HG03520 (cell line): ENCODE measurements around the gene INCA1.

Experiments used
- ATAC-seq: cut with Tn5 transposase; IDR thresholded peaks from one replicate; pipeline ENCODE4 v1.9.1; 2021; ENCODE audit warnings: mild to moderate bottlenecking, moderate library complexity; ENCODE audit not compliant: unreplicated experiment

Gene INCA1

DNA sequence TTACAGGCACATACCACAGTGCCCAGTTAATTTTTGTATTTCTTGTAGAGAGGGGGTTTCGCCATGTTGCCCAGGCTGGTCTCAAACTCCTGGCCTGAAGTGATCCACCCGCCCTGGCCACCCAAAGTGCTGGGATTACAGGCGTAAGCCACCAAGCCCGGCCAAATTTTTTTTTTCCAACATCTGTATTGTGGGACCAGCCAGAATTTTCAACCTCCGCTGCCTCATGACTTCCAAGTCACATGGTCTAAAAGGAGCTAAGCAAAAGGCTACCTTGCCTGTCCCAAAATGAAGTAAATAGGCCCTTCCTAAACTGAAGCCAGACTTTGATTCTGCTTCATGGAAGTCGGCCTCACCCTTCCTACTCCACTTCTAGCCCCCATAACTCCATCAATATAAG is 25.5 kb downstream of the INCA1 start:
- no peak for ATAC-seq

DNA sequence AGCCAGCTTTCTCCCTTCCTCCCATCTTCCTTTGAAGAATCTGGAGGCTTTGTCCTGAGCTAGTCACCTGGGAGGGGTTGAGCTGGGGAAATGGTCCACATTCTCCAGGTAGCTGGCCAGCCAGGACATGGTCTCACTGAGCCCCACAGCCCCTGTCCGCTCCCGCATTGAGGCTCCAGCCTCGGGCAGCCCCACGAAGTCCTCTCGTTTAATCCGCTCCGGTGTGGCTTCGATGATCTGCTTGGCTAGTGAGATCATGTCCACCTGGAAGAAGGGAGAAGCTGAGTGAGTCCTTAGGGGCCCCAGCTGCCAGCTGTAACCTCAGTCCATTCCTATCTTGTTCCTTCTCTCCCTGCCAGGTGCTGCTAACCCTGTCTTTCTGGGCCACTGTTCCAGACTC is 27.0 kb downstream of the INCA1 start:
- ATAC-seq: no peak

DNA sequence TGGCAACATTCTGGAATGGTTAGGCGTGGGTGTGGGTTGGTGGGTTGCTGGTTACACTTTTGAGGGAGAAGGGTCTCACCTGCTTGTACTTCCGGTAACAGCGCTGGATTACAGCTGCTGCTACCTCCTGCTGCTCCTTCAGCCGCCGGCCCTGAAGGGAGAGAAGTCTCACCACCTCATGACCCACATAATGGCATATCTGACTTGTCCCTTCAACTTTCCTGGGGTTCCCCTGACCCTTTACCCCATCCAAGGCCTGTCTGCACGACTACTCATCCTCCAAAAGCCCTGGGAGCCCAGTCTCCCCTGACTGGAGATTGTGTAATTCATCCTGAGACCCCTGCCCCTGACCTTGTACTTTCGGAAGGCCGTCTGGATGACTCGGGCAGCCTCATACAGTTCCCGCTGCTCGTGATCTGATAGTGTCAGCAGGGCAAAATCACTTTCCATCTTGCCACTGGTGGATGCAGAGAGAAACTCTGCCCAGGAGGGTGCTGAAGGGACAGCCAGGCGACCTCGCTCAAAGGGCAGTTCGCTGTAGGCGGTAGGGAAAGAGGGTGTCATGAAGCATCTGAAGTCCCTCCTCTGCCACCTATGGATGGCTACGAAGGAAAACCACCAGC is 27.7 kb downstream of the INCA1 start:
- ATAC-seq: no peak

DNA sequence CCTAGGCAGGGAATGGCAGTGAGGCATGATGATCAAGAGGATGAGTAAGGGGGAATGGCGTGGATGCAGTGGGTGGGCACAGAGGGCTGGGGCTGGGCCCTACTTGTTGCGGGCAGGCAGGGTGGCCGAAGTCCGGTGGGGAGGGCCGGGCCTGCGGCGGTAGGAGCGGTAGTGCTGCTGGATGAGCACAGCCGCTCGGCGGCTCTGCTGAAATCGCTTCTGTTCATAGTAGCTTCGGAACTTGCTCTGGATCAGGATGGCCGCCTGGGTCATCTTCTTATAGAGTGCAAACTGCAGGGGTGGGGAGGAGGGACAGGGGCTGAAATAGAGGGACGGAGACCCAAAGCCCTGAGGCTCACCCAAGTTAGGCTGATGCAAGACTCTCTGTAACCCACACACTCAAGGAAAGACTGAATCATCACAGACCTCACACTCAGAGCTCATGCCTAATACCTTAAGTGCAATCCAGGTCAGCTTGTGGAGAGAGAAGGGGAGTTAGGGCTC is 28.2 kb downstream of the INCA1 start:
- no peak for ATAC-seq

DNA sequence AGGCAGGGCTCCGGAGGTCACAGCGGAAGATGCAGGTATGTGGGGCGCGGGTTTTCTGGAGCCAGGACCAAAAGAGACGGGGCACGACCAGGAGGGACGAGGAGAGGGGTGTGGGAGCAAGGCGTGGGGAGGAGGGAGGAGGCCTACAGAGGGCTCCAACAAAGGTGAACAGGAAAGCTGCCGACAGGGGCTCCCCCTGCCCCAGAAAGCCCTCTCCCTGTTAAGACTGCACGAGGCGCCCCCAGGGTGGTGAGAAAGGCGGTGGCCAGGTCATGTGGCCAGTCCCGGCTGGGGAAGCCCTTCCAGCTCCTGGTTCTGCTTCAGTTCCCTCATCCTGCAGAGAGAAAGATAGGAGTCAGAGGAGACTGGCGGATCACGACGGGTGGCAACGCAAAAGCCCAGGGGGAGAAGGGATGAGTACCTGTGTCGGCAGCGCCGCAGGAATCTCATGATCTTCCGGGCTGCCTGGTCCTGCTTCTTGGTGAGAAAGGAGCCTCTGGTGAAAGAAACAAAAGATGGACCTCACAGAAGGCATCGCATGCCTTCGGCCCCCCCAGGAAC is 28.8 kb downstream of the INCA1 start:
- ATAC-seq: no peak

DNA sequence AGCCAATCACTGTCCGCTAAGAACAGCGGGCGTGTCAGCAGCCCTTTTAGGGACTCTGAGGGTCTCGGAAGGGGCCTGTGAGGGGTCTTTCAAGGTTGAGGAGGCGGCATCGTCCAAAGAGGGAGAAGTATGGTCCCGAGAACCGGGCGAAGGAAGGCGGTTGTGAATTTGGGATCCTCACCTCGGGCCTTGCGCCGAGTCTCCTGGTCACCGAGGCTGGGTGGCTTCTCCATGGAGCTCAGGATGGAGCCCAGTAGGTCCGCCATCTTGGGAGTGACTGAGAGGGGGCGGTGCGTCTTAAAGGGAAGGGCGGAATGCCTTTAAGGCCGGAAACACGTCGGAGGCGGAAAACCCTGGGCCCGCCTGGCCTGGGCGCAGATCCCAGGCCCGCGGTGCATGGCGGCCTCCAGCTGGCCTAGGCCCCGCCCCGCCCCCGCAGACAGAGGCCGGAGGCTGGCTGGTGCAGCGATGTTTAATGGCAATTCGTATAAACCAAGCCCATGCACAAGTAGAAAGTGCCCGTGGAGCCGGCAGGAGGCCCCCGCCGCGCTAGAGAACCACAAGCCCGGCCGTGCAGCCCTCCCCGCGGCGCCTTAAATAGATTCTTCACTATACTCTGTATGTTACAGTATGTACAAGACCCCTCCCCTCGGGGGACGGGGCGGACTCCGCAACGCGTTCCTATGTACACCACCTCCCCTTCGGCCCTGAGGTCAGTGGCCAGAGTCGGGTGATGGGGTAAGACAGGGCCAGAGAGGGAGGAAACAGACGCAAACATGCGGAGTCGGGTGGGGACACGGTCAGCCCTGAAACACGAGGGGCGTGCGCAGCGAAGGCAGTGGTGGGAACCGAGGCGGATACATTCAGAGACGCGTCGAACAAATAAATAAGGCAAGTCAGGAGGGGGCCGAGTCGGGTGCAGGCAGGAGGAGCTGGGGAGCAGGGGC is 29.5 kb downstream of the INCA1 start, which contains the start of gene SPAG7:
Gene SPAG7, minus strand, starts transcription at position 279 of the 947 bp plus-strand sequence. Its CDS starts 13 bp downstream, at position 266.
- peak; percentile 45 for ATAC-seq

DNA sequence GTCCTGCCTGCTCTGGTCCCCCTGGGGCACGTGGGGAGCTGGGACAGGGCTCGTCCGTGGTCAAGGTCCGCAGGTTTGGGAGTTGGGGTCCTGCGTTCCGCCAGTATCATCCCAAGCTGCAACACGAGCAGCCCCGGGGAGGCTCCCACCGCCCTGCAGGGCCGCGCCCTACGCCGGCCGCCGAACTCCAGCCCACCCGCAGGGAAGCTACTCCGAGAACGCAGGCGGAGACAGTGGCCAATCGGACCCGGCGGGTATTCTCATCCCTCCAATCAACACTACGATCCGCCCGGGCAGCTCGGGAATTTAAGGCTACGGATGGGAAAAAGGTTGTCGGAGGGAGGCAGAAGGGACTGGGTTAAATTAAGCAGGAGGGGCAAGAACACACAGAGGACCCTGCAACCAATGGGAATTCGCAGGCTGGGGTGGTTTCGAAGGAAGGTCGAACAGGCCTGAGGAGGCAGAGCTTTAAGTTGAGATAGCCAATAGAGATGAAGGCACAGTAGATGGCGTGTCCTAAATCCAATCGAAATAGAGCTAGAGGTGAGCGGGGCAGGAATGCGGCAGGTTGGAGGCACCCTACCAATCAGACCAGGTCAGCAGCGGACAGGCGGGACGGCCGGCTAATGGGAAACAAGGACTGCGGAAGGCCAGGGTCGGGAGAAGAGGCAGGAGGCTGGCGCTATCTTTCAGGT is 30.3 kb downstream of the INCA1 start:
- peak; percentile 71 for ATAC-seq

DNA sequence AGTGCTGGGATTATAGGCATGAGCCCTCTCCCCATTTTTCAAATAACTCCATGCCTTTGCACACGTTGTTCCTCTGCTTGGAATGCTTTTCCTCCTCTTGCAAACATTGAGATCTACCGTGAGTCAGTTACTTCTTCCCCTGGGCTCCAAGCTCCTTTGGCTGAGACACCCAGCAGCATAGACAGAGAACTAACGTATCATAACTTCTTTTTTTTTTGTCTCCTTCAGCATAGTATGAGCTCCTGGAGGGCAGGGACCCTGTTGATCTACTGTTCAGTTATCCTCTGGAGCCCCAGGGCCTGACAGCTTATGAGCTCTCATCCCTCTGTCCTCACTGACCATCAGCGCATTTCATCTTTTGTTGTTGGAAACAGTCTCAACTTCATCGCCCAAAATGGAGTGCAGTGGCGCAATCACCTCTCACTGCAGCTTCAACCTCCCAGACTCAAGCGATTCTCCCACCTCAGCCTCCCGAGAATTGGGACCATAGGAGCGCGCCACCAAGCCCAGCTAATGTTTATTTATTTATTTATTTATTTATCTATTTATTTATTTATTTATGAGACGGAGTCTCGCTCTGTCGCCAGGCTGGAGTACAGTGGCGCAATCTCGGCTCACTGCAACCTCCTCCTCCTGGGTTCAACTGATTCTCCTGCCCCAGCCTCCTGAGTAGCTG is 31.9 kb downstream of the INCA1 start:
- ATAC-seq: no peak

DNA sequence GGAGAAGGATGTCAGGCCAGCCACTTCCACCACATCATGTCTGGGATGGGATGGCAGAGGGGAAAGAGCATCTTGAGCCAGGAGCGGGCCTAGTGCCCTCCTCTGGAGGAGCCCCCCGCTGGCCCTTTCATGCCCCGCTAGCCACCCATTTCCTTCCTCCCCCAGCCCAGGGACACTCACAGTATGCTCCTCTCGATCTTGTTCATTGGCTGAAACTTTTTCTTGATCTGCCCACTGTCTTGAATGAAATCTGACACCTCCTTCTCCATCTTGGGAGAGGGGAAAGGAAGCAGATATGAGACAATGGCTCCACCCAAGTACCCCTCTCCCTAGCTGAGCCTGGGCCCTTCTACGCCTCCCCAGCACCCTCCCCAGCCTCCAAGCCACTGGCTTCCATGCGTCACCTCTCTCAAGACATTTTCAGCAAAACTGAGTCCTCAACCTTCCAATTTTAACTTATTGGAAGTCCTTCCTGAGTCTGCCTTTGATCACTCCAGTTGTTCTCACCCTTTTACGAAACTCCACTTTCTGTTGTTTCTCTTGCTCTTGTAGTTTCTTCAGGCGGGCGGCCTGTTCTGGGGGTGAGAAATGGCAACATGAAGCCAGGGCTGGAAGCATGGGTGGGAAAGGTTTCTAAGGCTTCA is 36.9 kb downstream of the INCA1 start:
- no peak for ATAC-seq

DNA sequence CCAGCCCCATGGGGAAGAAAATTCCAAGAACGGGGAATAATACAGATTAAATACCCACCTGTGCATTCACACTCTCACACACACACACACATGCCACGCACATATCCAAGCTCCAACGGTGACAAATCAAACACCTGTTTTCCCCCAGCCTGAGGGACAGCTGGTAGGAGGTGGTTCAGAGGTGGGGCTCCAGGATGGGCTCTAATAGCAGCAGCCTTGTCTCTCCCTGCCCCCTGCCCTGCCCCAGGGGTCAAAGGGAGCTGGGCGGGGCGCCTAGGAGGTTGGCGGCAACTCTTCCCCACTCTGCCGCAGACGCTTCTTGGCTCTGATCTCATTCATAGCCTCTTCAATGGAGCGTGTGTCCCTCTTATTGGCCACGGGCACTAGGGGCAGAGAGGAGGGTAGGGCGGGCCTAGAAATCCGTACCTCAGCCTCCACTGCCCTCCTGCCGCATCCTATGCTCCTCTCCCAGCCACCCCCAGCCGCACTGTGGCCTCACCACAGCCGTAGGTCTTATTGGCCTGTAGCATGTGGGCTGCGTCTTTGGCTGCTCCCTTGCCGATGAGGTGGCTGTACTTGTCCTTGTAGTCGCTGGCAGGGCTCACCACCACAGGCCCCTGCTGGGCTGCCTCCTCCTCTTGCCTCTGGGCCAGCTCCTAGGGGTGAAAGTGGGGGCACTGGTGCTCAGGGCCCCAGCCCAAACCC is 37.9 kb downstream of the INCA1 start:
- no peak for ATAC-seq

DNA sequence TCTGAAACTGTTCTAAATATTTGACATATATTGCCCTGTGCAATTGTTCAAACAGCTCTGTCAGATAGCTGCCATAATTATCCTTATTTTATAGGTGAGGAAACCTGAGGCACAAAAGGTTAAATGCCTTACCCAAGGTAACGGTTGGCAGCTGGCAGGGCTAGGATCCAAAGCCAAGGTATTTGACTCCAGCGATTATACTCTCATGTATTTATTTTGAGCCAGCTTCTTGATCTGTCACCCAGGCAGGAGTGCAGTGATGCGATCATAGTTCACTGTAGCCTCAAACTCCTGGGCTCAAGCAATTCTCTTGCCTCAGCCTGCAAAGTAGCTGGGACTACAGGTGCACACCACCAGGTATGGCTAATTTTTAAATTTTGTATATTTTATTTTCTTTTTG is 39.2 kb downstream of the INCA1 start:
- no peak for ATAC-seq

DNA sequence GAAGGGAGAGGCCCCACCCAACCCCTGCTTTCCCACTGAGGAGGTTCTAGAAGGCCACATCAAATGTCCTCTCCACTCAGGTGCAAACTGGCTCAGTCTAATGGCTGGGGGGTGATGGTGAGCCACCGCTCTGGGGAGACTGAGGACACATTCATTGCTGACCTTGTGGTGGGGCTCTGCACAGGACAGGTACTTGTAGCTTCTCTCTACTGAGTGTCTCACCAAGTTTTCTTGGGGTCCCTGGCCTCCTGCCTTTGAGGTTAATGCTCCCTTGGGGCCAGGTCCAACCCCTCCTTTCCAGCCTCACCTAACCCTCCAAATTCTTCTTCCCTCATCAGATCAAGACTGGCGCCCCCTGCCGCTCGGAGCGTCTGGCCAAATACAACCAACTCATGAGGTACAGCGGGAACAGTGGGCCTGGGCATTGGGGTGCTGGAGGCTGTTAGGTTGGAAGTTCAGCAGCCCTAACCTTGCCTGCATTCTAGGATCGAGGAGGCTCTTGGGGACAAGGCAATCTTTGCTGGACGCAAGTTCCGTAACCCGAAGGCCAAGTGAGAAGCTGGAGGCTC is 40.7 kb downstream of the INCA1 start:
- ATAC-seq: no peak

DNA sequence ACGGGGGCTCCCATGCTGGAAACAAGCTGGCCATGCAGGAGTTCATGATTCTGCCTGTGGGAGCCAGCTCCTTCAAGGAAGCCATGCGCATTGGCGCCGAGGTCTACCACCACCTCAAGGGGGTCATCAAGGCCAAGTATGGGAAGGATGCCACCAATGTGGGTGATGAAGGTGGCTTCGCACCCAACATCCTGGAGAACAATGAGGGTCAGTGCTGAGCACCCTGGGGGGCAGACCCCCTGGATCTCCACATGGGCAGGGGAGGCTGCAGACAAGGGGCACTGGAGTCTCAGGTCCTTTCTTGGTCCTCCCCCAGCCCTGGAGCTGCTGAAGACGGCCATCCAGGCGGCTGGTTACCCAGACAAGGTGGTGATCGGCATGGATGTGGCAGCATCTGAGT is 42.2 kb downstream of the INCA1 start:
- no peak for ATAC-seq

DNA sequence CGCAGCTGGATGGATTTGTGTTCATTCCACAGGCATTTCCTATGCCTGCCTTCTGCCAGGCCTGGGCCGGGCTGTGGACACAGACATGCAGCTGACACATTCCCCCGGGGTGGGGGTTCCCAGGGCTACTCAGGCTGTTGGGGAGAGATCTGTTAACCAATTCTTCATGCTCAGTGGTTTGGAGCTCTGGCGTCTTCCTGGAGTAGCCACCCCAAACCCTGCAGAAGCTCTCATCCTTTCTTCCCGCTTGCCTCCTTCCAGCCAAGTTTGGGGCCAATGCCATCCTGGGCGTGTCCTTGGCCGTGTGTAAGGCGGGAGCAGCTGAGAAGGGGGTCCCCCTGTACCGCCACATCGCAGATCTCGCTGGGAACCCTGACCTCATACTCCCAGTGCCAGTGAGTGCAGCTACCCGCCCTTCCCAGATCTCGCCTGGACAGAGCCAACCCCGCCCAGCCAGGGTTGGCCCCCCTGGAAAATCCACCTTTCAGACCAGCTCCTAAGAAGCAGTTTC is 43.8 kb downstream of the INCA1 start:
- ATAC-seq: no peak

DNA sequence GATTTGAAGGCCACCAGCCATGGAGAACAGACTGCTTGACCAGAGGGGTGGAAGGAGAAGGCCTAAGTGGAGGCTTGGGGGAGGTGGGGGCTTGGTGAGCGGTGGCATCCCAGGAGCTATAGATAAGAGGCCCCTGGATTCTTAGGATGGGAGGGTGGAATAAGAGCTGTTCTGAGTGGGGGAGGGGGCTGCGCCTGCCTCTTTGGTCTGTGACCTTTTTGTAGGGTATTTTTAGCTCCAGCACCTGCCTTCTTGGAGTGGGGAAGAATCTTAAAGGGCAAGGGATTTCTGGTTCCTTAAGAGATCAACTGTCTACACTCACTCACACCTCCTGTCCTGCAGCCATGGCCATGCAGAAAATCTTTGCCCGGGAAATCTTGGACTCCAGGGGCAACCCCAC is 45.8 kb downstream of the INCA1 start:
- ATAC-seq: no peak

DNA sequence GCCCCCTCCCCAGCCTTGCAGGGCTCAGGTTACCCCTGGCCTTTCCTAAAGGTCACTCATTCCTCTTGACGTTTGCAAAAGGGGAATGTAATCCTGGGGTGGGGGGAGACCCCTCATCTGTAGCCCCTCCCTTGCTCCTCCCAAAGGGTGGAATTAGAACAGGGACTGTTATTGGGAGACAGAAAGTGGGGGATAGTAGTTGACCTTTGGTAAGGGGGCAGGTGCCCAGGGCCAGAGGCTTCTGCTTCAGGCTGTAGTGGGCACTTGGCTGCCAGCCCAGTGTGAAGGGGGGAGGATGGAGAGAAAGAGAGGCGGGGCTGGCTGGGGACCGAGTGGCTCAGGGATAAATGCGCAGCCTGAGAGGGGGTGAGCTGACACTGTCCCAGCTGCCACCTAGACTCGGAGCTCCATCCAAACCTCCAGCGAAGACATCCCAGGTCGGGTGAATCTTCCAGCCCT is 46.5 kb downstream of the INCA1 start, which contains the start of gene ENO3:
Gene ENO3, plus strand, starts transcription at position 374 of the 459 bp plus-strand sequence. CDS start 711 bp downstream, outside the sequence.
- no peak for ATAC-seq

DNA sequence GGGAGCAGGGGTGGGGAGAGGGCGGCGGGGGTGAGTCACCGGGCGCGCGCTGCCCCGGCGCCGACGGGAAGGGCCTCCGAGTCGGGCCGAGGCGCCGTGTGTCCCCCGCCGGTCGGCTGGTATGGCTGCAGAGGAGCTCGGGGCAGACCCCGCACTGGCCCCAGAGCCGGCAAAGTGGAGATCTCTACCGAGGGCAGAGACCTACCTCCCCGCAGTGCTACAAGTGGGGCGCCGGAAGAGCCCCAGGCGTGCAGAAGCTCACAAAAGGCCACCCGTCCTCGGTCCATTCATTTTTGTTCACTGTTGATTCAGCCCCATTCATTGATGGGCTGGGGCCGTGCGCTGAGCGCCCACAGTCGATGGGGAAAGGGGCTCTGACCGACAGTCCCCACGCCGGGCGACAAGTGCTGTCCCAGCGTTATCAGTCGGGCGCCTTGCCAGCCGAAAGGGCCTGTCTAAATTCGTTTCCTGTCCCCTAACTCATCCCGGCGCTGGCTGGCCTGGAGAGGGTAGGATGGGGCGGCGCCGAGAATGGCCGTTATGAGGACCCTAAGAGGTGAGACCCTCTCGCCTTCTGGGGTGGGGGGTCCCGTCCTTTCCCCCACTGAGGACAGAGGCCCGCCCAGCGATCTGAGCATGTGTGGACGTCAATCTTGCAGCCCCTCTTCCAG is 47.1 kb downstream of the INCA1 start:
- ATAC-seq: no peak
